A549 (cell line): ENCODE measurements around the gene MYO3A. TPM values are rescaled to one million over a fixed set of nuclear protein-coding genes. Genes with fewer than 3 reads are reported as not detected.

Experiments
- ATAC-seq, 2 experiments: fragments of 200-7000 bp in 1 of 2; fragments of >200 bp in 1 of 2; cut with Nextera tagmentation in 1 of 2; cut with Tn5 transposase in 1 of 2; 3 replicates each; pipeline versions ENCODE4 v1.8.0 to v1.9.1; 2018 to 2020; ENCODE audit warnings: mild to moderate bottlenecking in 1 of 2, moderate library complexity in 1 of 2
- CTCF ChIA-PET: fragments of 300-600 bp; sonication (Branson Sonifier 250); formaldehyde crosslinking; extraction: SDS; loops from one replicate; lab custom pipeline; 2021; ENCODE audit warnings: antibody characterized with exemption, inconsistent platforms; lab: Yijun Ruan, JAX
- POLR2A ChIA-PET: fragments of 350-600 bp; formaldehyde crosslinking; extraction: SDS; loops from one replicate; lab custom pipeline; 2021; ENCODE audit warnings: antibody characterized with exemption, inconsistent platforms; lab: Yijun Ruan, JAX
- DNase-seq, 2 experiments: peaks; one replicate each; pipeline versions ENCODE4 v3.0.0 to v3.0.0-alpha.2; 2011 to 2016; ENCODE audit warnings: low read depth in 1 of 2, low spot score in 1 of 2
- FAIRE-seq: peaks from 2 replicates; lab custom pipeline; 2011; peaks lifted over from hg19 to GRCh38; lab: Jason Lieb, UNC
- H3K27ac ChIP-seq, 2 experiments: fragments of >200 bp; sonication (Bioruptor Twin); formaldehyde crosslinking; 3 replicates each; pipeline ENCODE4 v1.5.1; 2016 to 2017
- H3K4me1 ChIP-seq: fragments of >200 bp; sonication (Bioruptor Twin); formaldehyde crosslinking; 3 replicates; pipeline ENCODE4 v1.6.1; 2016
- H3K4me2 ChIP-seq: fragments of >200 bp; sonication (Bioruptor Twin); formaldehyde crosslinking; 3 replicates; pipeline ENCODE4 v1.6.1; 2016
- H3K4me3 ChIP-seq: fragments of >200 bp; sonication (Bioruptor Twin); formaldehyde crosslinking; 3 replicates; pipeline ENCODE4 v1.5.1; 2016
- H3K9me3 ChIP-seq: fragments of >200 bp; sonication (Bioruptor Twin); formaldehyde crosslinking; 3 replicates; pipeline ENCODE4 v1.6.1; 2016
- BCL3 ChIP-seq: fragments of >200 bp; sonication (Bioruptor Twin); formaldehyde crosslinking; IDR thresholded peaks from 3 replicates; pipeline ENCODE4 v1.6.1; 2016
- CHD4 ChIP-seq: fragments of 200-600 bp; sonication (generic); IDR thresholded peaks from 2 replicates; pipeline ENCODE4 v1.6.1; 2016; ENCODE audit warnings: antibody characterized with exemption, mild to moderate bottlenecking, borderline replicate concordance
- EHF ChIP-seq: fragments of 250-450 bp; sonication (Bioruptor Pico); IDR thresholded peaks from 2 replicates; pipeline ENCODE4 v1.5.0; 2020; ENCODE audit warnings: mild to moderate bottlenecking
- GATA3 ChIP-seq: IDR thresholded peaks from 2 replicates; pipeline ENCODE4 v1.6.1; 2012; ENCODE audit warnings: borderline replicate concordance
- HDAC2 ChIP-seq: fragments of 200-600 bp; sonication (generic); IDR thresholded peaks from 2 replicates; pipeline ENCODE4 v1.6.1; 2016
- HES2 ChIP-seq: fragments of >200 bp; sonication (Bioruptor Twin); formaldehyde crosslinking; IDR thresholded peaks from 2 replicates; pipeline ENCODE4 v1.6.1; 2016
- HOXB5 ChIP-seq: fragments of 250-450 bp; sonication (Bioruptor Pico); IDR thresholded peaks from 2 replicates; pipeline ENCODE4 v1.5.0; 2020; ENCODE audit warnings: mild to moderate bottlenecking, moderate library complexity
- JUN ChIP-seq, 2 experiments: fragments of >200 bp; sonication (Bioruptor Twin); formaldehyde crosslinking; IDR thresholded peaks; 2 replicates in 1 of 2; 3 replicates in 1 of 2; pipeline ENCODE4 v1.6.1; 2016 to 2017
- JUNB ChIP-seq: fragments of >200 bp; sonication (Bioruptor Twin); formaldehyde crosslinking; IDR thresholded peaks from 2 replicates; pipeline ENCODE4 v1.6.1; 2016
- KDM5A ChIP-seq: fragments of 200-600 bp; sonication (generic); IDR thresholded peaks from 2 replicates; pipeline ENCODE4 v1.6.1; 2016; ENCODE audit warnings: antibody characterized with exemption, mild to moderate bottlenecking
- NR3C1 ChIP-seq: fragments of >200 bp; sonication (Bioruptor Twin); formaldehyde crosslinking; IDR thresholded peaks from 3 replicates; pipeline ENCODE4 v1.6.1; 2017
- RAD21 ChIP-seq, 2 experiments: fragments of >200 bp in 1 of 2; sonication (Bioruptor Twin) in 1 of 2; formaldehyde crosslinking in 1 of 2; IDR thresholded peaks in 1 of 2; conservative IDR thresholded peaks in 1 of 2; 2 replicates in 1 of 2; 3 replicates in 1 of 2; pipeline ENCODE4 v1.6.1; 2012 to 2018; ENCODE audit warnings: inconsistent platforms in 1 of 2
- RNF2 ChIP-seq: fragments of 200-600 bp; sonication (generic); IDR thresholded peaks from 2 replicates; pipeline ENCODE4 v1.6.1; 2016; ENCODE audit warnings: low read depth, mild to moderate bottlenecking, antibody characterized with exemption, moderate library complexity, borderline replicate concordance
- SMC3 ChIP-seq: fragments of >200 bp; sonication (Bioruptor Twin); formaldehyde crosslinking; IDR thresholded peaks from 3 replicates; pipeline ENCODE4 v1.6.1; 2018; ENCODE audit warnings: inconsistent platforms
- SREBF2 ChIP-seq: fragments of 450-650 bp; IDR thresholded peaks from 2 replicates; pipeline ENCODE4 v1.6.1; 2014; ENCODE audit warnings: mild to moderate bottlenecking, moderate library complexity
- TFCP2L1 ChIP-seq: fragments of 250-450 bp; sonication (Bioruptor Pico); IDR thresholded peaks from 2 replicates; pipeline ENCODE4 v1.5.0; 2021; ENCODE audit warnings: mild to moderate bottlenecking
- ZNF302 ChIP-seq: fragments of 250-450 bp; sonication (Bioruptor Pico); IDR thresholded peaks from 2 replicates; pipeline ENCODE4 v1.9.0; 2021; ENCODE audit warnings: inconsistent platforms, mild to moderate bottlenecking, moderate library complexity
- WGBS: methylation state at CpG from one replicate; pipeline ENCODE4 v1.1.6; 2017; ENCODE audit errors: missing lambda C conversion rate; 5-methylcytosine and 5-hydroxymethylcytosine counted together
- polyA plus RNA-seq, 4 experiments: library from polyadenylated mRNA; depleted of rRNA in 3 of 4; stranded (reverse); fragments of >200 nt; fragmentation: RNase III in 1 of 4; extraction: RNeasy Plus Mini Kit Qiagen cat#74134 plus additional on column Dnase treatment in 1 of 4; gene quantifications; 2 replicates in 3 of 4; 3 replicates in 1 of 4; pipeline ENCODE4 v1.2.3, GENCODE V29; 2011 to 2017
- TF ChIP-seq, protein P1 (sequence below): IDR thresholded peaks from 2 replicates; pipeline ENCODE4 v1.6.1; 2012
- TF ChIP-seq, protein P2 (sequence below): fragments of >200 bp; sonication (Bioruptor Twin); formaldehyde crosslinking; IDR thresholded peaks from 3 replicates; pipeline ENCODE4 v1.5.1; 2016

The MYO3A gene
- polyA plus RNA-seq, 2 of the 4 experiments (the other 2 are of a cell fraction): not detected

- ChIA-PET POLR2A (no interaction called here), CTCF (interaction anchor here (0.6 to 1.1 kb wide), 3 partner anchors 11 to 1800 kb away, joined by 3 read pairs; no protein-coding TSS in a partner anchor)
- DNase-seq (peak in 1 of 2 experiments; percentile 10), ATAC-seq (peak; percentile 86 to 93), FAIRE-seq (no peak)
- 0 out of 3 replicates have a peak, but pooled peaks cover 3% of the 10 kb centered on the region for H3K4me1 ChIP-seq
- peak overlapping the region; percentile 44 for H3K4me3 ChIP-seq
- peak overlapping the region; percentile 96 for H3K4me2 ChIP-seq
- no peak overlapping the region for H3K27ac ChIP-seq
- H3K9me3 ChIP-seq: no peaks in the 10 kb centered on the region
- 2% methylated on average over 31 of the region's 35 CpGs for WGBS
- TF ChIP-seq, protein P1, sequence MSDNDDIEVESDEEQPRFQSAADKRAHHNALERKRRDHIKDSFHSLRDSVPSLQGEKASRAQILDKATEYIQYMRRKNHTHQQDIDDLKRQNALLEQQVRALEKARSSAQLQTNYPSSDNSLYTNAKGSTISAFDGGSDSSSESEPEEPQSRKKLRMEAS: 0 out of 2 replicates have a peak, but pooled peaks have one; percentile 16
- TF ChIP-seq, protein P2, sequence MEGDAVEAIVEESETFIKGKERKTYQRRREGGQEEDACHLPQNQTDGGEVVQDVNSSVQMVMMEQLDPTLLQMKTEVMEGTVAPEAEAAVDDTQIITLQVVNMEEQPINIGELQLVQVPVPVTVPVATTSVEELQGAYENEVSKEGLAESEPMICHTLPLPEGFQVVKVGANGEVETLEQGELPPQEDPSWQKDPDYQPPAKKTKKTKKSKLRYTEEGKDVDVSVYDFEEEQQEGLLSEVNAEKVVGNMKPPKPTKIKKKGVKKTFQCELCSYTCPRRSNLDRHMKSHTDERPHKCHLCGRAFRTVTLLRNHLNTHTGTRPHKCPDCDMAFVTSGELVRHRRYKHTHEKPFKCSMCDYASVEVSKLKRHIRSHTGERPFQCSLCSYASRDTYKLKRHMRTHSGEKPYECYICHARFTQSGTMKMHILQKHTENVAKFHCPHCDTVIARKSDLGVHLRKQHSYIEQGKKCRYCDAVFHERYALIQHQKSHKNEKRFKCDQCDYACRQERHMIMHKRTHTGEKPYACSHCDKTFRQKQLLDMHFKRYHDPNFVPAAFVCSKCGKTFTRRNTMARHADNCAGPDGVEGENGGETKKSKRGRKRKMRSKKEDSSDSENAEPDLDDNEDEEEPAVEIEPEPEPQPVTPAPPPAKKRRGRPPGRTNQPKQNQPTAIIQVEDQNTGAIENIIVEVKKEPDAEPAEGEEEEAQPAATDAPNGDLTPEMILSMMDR: peak; percentile 50
- TF ChIP-seq JUNB: no peak
- TF ChIP-seq EHF (CRISPR knock-in tag): no peak
- no peak for TF ChIP-seq NR3C1
- TF ChIP-seq HOXB5: no peak
- TF ChIP-seq SMC3: 0 out of 3 replicates have a peak, but pooled peaks have one; percentile 18
- no peak for TF ChIP-seq BCL3
- no peak for TF ChIP-seq CHD4
- TF ChIP-seq RAD21 (conservative IDR thresholded peaks at IDR 0.05 in 1 of 2, IDR thresholded peaks at IDR 0.05 in 1 of 2): 0 out of 5 replicates have a peak, but pooled peaks of 1 of the 2 experiments have one; percentile 12
- no peak for TF ChIP-seq ZNF302
These were observed 651 bp downstream of the MYO3A start for GRCh38 chr10:25934621-25935139.

DNA sequence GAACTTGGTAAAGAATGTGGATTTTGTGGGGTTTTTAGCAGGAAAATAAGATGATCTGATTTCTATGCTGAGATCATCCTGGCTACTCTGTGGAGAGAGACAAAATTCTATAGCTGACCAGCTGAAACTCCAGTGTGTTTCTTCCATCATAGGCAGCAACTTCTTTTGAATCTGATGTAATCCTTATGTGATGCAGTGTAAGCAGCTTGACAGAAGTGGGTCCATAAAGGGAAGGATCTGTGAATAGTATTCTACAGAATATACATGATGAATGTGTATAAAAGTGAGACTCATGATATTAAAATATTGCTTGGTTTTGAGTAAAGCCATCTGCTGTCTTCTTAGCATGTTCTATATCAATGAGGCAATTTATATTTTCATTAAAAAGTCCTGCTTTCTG lies 4.4 kb downstream of the MYO3A start:
- DNase-seq: no peak
- ATAC-seq: no peak
- no peak for FAIRE-seq
- H3K9me3 ChIP-seq: no peaks in the 10 kb centered on the region
- no peak overlapping the region for H3K27ac ChIP-seq
- no peak overlapping the region for H3K4me3 ChIP-seq
- CTCF ChIA-PET: no interaction called here
- TF ChIP-seq, protein P1: no peak
- TF ChIP-seq KDM5A (no peak), SREBF2 (no peak), TFCP2L1 (no peak), HDAC2 (no peak), HOXB5 (no peak), RNF2 (no peak)
- H3K4me2 ChIP-seq: no peak overlapping the region
- POLR2A ChIA-PET: no interaction called here
- H3K4me1 ChIP-seq: 0 out of 3 replicates have a peak, but pooled peaks cover 3% of the 10 kb centered on the region

DNA sequence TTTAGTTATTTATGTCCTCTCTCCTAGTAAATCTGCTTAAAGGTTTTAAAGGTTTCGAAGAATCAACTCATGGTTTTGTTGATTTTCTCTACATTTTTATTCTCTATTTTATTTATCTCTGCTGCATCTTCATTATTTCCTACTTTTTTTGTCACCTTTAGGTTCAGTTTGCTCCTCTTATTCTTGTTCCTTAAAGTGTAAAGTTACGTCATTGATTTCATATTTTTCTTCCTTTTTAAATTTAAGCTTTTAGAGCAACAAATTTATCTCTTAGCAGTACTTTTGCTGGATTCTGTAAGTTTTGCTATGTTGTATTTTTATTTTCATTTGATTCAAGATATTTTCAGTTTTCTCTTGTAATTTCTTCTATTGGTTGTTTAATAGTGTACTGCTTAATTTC lies 10.7 kb downstream of the MYO3A start:
- ATAC-seq (no peak), FAIRE-seq (no peak), DNase-seq (no peak)
- H3K4me1 ChIP-seq: no peaks in the 10 kb centered on the region
- no peak overlapping the region for H3K4me3 ChIP-seq
- CTCF ChIA-PET: interaction anchor here (1.0 kb wide), 1 partner anchor 9 kb away, joined by 3 read pairs; no protein-coding TSS in a partner anchor
- H3K27ac ChIP-seq: no peak overlapping the region
- H3K9me3 ChIP-seq: no peaks in the 10 kb centered on the region
- WGBS: 9% methylated on average over 2 of the region's 2 CpGs
- POLR2A ChIA-PET: no interaction called here
- no peak overlapping the region for H3K4me2 ChIP-seq
- TF ChIP-seq GATA3: no peak
- TF ChIP-seq JUN (IDR thresholded peaks at IDR 0.05): no peak
- TF ChIP-seq HES2: no peak
